HG03039 (cell line): ENCODE results near the gene NMNAT3.

Experiments used
- ATAC-seq: cut with Tn5 transposase; IDR thresholded peaks from one replicate; pipeline ENCODE4 v1.9.1; 2021; ENCODE audit warnings: mild to moderate bottlenecking, moderate library complexity; ENCODE audit not compliant: unreplicated experiment

Gene NMNAT3

DNA sequence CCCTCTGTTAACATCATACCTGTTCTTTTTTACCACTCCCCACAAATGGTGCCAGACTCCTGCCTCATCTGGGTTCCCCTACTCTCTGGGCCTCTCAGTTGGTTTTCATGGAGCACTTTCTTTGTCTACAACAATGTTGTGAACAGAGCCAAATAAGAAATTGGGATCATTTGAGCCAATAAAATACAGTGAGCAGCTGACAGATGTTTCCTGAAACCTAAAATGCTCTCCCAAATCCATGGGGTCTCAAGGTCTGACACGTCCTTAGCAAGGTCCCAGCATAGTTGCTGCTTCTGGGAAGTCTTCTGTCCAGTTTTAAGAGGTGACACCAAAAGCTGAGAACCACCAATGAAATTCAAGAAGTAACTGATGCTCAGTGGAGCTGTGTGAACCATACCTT, 1.7 kb downstream of the NMNAT3 start:
- ATAC-seq: no peak

DNA sequence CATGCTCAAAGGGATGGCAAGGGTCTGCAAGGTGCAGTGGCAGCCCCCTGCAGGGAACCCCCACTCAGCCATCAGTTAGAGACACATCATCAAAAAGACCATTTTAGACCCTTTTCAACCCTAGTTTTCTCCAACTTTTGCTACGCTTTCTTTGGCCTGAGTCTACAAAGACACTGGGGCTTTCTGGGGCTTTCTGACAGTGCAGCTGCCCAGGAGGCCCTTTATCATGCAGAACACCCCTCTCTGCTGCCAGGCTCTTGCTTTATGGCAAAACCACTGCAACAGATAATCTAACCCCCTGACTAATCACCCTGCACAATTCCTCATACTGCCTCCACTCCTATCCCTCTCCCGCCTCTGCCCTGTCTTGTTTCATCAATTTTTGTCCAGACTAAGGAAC, 2.4 kb downstream of the NMNAT3 start:
- ATAC-seq: no peak

- no peak for ATAC-seq
Measured at GRCh38 chr3:139674571-139675260, 3.1 kb downstream of the NMNAT3 start.

- no peak for ATAC-seq
Measured at GRCh38 chr3:139672884-139673283, 4.9 kb downstream of the NMNAT3 start.

DNA sequence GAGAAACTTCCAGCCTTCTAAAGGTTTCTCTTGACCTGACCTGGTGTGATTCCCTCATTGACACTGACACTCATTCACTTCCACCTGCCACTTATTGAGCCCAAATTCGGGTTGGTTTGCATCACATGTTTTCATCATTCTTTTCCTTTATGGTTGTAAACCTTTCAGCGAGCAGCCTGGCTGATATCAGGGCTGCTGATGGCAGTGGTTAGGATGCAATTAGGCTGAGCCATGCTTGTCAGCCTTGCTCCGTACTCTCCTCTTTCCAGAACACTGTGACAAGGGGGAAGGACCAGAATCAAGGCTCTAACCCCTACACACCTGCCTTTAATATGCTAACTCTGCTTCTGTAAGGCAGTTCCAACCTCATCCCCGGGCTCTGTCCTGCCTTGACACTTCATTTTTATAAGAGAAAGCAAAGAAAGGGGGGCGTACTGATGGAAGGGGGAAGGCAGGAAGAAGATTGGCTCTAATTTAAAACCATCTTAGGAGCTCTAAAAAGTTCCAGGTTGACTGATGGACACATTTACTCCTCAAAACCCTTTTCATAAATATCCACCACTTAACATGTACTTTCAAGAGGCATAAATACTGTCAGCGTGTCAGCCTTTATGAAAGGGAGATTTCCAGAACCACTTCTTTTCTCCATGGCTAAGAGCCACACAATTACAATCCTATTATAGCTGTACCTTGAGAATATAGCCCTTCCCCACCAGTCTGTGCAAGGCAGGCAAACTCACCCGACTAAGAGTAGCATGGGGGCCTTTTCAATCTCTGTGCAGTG, 5.7 kb downstream of the NMNAT3 start:
- ATAC-seq: no peak

DNA sequence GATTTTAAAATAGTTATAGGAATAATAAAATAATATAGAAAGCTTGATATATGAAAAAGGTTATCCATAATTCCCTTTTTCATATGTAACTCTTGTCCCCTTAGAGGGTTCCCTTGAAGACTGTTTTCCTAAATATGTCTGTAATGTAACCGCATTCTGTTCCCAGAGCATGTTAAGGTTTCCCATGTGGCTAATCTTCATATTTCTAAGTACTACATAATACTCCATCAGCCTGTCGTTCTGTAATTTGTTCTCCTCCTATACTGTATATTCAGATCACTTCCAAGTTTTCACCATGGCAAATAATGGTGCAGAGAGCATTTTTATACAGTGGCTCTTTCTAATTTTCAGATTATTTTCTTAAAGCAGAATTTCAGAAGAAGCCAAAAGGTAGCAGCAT, 6.7 kb downstream of the NMNAT3 start:
- ATAC-seq: no peak

DNA sequence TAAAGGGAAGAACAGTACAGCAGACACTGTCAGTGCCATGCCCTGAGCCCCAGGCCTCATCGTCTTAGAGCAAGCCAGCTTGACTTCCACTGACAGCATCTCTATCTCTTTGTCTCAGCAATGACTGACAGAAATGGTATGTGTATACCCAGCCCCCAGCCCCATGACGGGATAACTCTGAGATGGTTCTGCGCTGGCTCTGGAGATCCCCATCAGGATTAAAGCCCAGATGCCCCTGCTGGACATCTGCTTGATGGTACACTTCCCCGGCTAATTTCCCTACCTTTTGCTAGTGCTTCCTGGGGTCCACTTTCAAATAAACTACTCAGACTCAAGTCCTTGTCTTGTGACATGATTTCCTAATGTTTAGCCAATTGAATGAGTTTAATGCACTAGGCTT, 7.6 kb downstream of the NMNAT3 start:
- ATAC-seq: no peak

DNA sequence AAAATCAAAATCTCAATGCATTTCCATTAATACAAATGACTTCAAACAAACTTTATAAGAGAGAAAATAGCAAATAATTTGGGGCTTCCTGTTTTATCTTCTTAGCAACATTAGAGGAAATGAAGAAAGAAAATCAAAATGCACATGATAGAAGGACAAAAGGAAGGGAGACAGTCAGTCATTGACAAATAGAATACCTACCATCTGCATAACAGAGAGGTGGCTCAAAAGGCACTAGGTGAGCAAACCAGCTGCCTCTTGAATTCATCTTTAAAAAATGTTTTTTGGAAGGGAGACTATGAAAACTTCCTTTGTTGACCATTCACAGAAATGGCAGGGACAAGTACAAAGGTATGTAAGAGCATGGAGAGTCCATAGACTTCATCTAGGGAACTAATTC, 9.4 kb downstream of the NMNAT3 start:
- ATAC-seq: no peak

DNA sequence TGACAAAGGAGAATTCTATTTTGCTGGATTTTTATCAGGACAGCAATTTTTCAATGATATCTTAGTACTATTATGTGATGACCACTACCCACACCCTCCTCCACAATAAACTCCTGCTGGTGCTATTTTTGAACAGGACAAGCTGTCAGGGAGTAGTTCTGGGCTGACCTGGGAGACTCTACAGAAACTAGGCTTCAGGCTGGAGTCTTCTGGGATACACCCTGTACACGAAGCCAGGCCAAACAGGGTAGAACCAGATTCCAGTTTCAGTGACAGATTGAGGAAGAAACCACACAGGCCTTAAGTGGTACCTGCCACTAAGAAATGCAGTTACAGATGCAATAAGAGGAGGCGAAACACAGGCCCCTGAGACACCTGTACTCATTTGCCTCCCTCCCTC, 12.8 kb downstream of the NMNAT3 start:
- no peak for ATAC-seq

DNA sequence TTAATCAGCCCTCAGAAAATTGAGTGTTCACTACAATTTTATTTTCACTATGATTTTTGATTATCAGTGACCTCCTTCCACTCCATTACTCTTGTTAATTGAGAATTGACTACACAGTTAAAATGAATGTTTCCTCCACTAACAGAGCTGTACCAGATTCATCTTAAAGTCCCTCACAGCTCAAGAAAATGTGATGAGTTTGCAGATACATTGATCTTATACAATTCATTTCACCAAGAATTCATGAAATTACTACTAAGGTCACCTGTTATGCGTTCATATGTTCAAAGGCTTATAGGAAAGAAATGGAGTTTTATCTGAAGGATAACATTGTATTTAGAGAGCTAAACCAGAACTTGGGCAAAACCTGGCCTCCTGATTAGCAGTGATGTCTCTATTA, 17.5 kb downstream of the NMNAT3 start:
- ATAC-seq: no peak

- ATAC-seq: no peak
Measured at GRCh38 chr3:139659511-139659910, 18.3 kb downstream of the NMNAT3 start.

- ATAC-seq: no peak
Measured at GRCh38 chr3:139657936-139658335, 19.8 kb downstream of the NMNAT3 start.

- ATAC-seq: no peak
Measured at GRCh38 chr3:139657434-139657833, 20.3 kb downstream of the NMNAT3 start.

DNA sequence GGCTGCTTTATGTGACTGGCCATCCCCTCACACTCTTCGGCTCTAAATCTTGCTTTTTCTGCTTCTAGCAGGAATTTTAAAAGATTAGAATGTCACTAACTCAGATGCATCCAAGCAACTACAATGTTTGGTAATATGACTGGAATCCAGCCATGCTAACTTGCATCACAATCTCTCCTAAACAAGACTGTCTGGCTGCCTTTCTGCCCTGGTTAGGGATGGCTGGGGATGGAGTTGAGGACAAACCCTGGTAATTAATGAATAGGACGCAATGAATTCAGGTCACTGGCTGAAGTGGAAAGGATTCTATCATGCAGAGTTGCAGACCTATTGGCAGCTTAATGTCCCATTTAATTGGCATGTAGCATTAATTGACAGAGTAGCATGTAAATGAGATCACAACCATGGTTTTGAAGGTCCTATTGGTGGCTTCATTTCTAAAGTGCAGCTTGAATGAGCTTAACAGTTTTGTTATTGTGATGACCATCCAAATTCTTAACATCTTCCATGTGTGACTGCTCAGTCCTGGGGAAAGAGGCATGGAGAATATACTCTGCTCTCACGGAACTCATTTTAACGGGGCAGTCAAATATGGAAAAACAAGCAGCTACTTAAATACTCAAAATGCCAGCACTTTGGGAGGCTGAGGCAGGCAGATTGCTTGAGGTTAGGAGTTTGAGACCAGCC, 21.7 kb downstream of the NMNAT3 start:
- no peak for ATAC-seq

GRCh38 chr3:139654637-139655365, 23.0 kb downstream of the NMNAT3 start:
- no peak for ATAC-seq

GRCh38 chr3:139653582-139653981, 24.2 kb downstream of the NMNAT3 start:
- ATAC-seq: no peak

DNA sequence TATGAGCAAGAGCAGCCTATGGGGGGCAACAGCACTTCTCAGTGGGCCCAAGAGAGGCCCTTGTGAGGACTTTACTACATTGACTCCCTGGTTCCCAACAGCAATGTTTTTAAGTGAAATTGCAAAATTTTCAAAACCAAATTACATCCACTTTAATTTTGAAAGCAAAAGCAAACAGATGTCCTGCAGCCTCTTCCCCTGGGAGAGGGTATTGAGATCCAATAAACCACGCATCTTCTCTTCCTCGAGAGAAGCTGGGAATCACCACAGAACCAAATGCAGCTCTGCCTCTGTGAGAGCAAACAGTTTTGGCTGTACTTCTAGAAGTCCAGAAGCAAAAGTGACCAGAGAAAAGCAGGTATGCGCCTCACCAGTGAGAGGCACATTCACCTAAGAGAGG, 25.2 kb downstream of the NMNAT3 start:
- ATAC-seq: no peak

- ATAC-seq: no peak
Measured at GRCh38 chr3:139647866-139648435, 29.8 kb downstream of the NMNAT3 start.

GRCh38 chr3:139646512-139646911, 31.3 kb downstream of the NMNAT3 start:
- ATAC-seq: no peak

GRCh38 chr3:139642996-139643395, 34.8 kb downstream of the NMNAT3 start:
- no peak for ATAC-seq

DNA sequence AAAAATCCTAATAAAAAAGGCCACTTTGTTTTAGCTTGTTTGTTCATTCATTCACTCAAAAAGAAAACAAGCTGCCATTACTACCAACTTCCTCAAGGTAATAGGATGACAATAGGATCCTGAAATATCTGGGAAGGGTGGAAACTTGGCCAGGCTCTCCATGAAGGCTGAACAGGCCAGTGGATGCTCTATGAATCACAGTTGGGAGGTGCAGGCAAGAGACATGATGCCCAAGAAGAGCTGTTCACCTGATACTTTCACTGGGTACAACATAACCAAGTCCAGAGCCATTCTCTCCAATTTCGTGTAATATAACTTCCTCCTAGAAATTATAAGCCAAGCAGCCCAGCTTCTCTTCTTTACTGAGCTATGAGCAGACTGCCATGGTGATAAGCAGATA, 37.3 kb downstream of the NMNAT3 start:
- no peak for ATAC-seq
